Hematopoietic multipotent progenitor cell (in vitro differentiated cells): Measurements from ENCODE around the gene AFF1. TPM values are rescaled to one million over a fixed set of nuclear protein-coding genes. Genes with fewer than 3 reads are reported as not detected.
A peak's percentile ranks its signal among the peaks of the same experiment; 100 is the strongest.
"Not testable (repeated sequence)": the region's sequence is repeated elsewhere in the genome, so short reads cannot be mapped to it uniquely, and the experiment has no call there.

ENCODE experiments used
- DNase-seq, 3 donors: peaks; one replicate each; pipeline ENCODE4 v3.0.0-alpha.2; 2011 to 2015; ENCODE audit warnings: low read depth in 2 of 3, low spot score in 2 of 3
- total RNA-seq: library from RNA; depleted of rRNA; stranded (reverse); fragments of >200 nt; gene quantifications from one replicate; pipeline ENCODE4 v1.2.3, GENCODE V29; 2012

Gene AFF1
- total RNA-seq, 1 donor: 44.4 TPM

GRCh38 chr4:87007528-87008446 lies 73.0 kb downstream of the AFF1 start:
- no peak for DNase-seq

- peak in 2 of 3 donors; percentile 46 to 63 for DNase-seq
These were observed 74.4 kb downstream of the AFF1 start for GRCh38 chr4:87009095-87009648.

- no peak for DNase-seq
These were observed 75.4 kb downstream of the AFF1 start for GRCh38 chr4:87010192-87010591.

GRCh38 chr4:87011340-87012034 lies 76.7 kb downstream of the AFF1 start:
- DNase-seq: peak in 2 of 3 donors; percentile 41 to 71

GRCh38 chr4:87012265-87012953 lies 77.6 kb downstream of the AFF1 start:
- no peak for DNase-seq

- DNase-seq: not testable (repeated sequence)
These were observed 78.1 kb downstream of the AFF1 start for GRCh38 chr4:87012954-87013308.

GRCh38 chr4:87014284-87014782 lies 79.5 kb downstream of the AFF1 start:
- DNase-seq: no peak

GRCh38 chr4:87015416-87015815 lies 80.6 kb downstream of the AFF1 start:
- DNase-seq: no peak

- DNase-seq: no peak
These were observed 83.0 kb downstream of the AFF1 start for GRCh38 chr4:87017580-87018342.

GRCh38 chr4:87018753-87019152 lies 83.9 kb downstream of the AFF1 start:
- DNase-seq: no peak

- no peak for DNase-seq
These were observed 84.5 kb downstream of the AFF1 start for GRCh38 chr4:87019246-87019791.

GRCh38 chr4:87019898-87020297 lies 85.1 kb downstream of the AFF1 start:
- DNase-seq: no peak

- DNase-seq: no peak
These were observed 89.4 kb downstream of the AFF1 start for GRCh38 chr4:87024201-87024600.

GRCh38 chr4:87025023-87025613 lies 90.3 kb downstream of the AFF1 start:
- no peak for DNase-seq

- no peak for DNase-seq
These were observed 90.8 kb downstream of the AFF1 start for GRCh38 chr4:87025614-87026041.

GRCh38 chr4:87026800-87027495 lies 92.1 kb downstream of the AFF1 start:
- DNase-seq: peak in 2 of 3 donors; percentile 62 to 85

GRCh38 chr4:87029356-87029755 lies 94.5 kb downstream of the AFF1 start:
- DNase-seq: no peak

GRCh38 chr4:87030124-87030523 lies 95.3 kb downstream of the AFF1 start:
- no peak for DNase-seq
